GM18508 (cell line): ENCODE data around the gene HS1BP3.

Experiments
- ATAC-seq: cut with Tn5 transposase; IDR thresholded peaks from one replicate; pipeline ENCODE4 v1.9.1; 2021; ENCODE audit warnings: moderate number of reproducible peaks; ENCODE audit not compliant: insufficient read depth, unreplicated experiment

The HS1BP3 gene

DNA sequence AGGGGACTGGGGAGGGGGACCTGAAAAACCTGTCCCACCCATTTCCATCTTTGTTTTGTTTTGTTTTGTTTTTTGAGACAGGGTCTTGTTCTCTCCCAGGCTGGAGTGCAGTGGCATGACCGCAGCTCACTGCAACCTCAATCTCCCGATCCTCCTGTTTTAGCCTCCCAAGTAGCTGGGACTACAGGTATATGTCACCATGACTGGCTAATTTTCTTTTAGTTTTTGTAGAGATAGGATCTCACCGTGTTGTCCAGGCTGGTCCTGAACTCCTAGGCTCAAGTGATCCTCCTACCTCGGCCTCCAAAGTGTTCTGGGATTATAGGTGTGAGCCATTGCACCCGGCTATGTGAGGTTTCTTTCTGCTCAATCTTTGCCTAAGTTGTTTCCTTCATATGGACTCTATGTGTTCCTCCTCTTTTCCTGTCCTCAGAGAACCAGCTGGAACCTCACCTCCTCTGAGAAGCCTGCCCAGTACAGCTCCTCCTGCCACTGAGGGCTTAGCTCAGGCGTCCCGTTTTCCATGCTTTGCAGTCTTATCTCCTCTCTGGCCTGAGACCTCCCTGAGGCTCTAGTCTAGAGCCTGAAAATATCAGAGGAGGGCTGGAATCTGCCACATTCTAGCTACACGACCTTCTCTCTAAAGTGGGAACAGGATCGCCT, 74.8 kb downstream of the HS1BP3 start:
- no peak for ATAC-seq

DNA sequence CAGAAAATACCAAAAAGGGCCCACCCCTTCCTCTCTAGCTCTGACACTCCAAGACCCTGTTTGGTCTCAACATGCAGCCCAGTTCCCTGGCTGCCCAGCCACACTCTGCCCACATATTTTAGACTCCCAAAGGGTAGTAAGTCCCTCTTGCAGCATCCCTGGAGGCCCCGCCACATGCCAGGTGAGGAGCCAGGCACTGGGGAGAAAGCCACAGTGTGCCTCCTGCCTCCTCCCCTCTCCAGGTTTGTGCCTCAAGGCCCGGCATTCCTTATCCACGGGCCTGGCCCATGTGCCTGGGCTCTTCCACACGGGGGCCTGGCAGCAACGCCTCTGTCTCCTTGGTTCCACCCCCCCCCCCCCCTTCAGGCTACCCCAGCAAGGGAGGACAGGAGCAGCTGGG, 75.5 kb downstream of the HS1BP3 start:
- ATAC-seq, result no peak

DNA sequence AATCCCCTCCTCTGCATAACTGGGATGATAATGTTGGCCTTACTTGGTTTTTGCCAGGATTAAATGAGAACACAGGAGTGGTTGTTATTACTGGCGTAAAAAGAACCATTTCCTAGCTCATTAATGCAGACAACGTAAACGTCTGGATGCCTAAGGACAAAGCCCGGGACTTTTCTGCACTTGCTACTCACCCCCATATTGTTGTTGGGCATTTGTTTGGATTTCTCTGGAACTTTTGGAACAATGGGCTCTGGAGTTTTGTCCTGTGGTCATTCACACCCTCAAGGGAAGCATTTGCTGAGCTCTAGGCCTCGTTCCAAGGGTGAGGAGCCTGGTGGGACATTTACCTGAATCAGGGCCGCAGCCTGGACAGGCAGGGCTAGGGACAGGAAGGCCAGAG, 76.0 kb downstream of the HS1BP3 start:
- no peak for ATAC-seq

DNA sequence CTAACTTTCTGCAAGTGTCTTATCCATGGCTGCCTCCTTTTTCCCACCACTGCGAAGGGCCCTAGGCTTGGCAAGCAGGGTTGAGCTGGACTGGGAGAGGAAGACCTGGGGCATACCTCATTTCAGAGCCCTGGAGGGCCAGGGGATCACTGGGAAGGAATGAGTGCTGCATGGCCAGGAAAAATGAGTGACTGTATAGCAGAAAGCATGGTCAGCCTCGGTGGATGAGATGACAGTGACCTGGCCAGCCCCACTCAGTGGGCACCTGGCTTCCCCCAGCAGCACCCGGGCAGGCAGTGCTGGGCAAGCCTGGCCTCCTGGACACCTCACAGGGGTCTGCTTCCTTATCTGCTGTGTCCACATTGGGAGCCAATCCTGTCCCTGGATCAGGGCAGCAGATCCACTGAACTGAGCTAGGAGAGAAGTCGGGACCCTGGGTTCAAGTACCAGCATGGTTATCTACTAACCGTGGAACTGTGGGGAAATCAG, 76.4 kb downstream of the HS1BP3 start:
- ATAC-seq, result no peak

DNA sequence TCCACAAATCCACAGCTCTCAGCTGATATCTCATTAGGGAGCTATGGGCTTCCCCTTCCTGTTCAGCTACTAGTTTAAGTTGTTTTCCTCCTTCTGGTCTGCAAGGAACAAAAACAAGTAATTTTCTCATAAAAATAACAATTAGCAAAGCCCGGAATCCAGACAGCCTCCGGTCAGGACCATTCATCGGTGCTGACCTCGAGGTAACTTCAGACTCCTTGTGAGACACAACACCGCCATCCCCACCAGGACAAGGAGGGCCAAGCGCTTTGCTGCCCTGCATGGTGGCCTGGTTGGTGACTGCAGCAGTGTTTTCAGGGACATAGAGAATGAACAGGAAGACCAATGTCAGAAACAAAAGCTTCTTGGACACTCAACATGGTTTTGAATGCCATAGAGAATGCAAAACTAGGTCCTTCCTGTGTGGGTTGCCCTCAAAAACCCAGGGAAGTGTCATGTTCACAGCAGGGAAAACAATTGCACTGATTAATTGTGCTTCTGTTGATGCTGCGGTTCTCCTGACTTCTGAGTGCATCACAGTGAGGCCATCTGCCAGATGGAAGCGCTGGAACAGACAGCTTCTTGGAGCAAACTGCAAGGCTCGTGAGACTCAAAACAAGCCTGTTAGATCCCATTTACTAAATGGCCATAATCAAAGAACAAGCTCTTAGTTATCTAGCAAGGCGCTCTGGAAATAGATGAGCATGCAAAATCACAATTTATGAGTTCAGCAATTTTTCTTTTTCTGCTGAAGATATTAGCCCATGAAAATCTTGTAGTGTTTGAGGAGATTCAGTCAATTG, 77.1 kb downstream of the HS1BP3 start:
- ATAC-seq, result no peak

DNA sequence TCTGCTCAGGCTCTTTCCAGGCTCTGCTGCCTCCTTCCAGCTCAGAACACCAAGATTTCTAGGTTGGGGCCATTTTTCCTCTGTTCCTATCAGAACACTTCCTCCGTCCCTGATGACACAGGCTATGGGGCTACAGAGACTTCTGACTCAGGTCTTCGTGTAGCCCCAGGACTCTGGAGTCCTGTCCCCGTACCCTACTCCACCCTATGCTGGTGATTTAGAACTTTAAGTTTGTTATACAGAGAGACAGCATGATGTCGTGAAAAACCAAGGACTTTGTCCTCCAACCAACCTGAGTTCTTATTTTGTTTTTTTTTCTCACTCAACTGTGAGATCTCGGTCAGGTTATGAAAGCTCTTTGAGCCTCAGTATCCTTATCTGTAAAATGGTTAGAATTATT, 78.7 kb downstream of the HS1BP3 start:
- ATAC-seq, result no peak

DNA sequence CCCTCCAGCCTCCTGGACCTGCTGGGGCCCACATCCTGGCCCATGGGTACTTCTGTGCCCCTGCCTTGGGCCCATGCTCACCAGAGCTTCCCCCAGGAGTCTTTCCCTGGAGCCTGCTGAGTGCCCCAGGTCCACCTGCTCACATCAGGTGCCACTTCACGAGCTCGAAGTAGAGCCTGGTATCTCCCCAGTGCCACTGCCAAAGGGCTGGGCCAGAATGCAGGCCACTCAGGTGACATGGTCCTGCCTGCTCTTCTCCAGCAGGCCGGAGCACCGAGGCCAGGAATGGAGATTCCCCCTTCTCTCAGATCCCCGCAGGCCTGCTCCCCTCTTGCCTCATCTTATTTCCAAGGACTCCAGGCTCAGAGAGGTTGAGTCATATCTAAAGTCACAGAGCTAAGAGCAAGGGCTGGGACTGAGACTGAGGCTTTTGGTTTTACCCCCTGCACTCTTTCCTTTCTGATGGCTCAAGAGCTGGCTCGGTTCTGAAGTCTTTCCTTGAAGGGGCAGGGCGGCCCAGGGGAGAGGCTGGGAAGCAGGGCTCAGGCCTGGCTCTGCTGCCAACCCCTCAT, 79.2 kb downstream of the HS1BP3 start:
- no peak for ATAC-seq

DNA sequence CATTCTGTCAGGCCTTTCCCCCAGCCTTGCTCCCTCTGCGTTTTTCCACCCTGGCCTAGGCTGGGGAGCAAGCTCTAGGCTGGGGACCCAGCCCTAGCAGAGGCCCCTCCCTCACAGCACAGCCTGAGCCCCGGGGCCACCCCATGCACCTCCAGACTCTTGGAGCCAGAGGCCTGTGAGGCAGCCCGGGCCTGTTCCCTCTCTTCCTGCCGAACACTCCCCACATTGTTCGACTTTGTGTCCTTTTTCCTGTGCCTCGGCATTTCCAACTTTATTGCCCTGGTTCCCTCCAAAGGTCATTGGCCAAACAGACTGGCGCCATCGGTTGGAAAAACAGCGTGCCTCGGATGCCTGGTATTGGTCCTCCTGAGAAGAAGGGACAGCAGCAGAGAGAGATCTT, 79.7 kb downstream of the HS1BP3 start:
- ATAC-seq, result no peak

DNA sequence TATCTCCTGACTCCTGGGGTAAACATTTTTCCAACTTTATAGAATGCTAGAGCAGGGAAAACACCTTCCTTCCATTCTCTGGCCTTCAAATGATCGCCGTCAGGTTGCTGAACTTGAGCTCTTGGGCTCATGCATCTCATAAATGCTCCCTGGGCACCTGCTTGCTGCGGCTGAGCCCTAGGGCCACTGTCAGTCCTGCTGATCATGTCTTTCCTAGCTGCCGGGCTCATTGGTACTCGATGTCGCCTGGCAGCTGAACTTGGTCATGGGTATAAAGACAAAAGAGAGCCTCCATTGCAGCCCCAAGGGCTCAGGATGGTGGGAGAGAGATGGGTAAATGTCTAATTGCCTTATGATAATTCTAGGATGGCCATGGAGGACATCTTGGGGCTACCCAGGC, 80.6 kb downstream of the HS1BP3 start:
- no peak for ATAC-seq

DNA sequence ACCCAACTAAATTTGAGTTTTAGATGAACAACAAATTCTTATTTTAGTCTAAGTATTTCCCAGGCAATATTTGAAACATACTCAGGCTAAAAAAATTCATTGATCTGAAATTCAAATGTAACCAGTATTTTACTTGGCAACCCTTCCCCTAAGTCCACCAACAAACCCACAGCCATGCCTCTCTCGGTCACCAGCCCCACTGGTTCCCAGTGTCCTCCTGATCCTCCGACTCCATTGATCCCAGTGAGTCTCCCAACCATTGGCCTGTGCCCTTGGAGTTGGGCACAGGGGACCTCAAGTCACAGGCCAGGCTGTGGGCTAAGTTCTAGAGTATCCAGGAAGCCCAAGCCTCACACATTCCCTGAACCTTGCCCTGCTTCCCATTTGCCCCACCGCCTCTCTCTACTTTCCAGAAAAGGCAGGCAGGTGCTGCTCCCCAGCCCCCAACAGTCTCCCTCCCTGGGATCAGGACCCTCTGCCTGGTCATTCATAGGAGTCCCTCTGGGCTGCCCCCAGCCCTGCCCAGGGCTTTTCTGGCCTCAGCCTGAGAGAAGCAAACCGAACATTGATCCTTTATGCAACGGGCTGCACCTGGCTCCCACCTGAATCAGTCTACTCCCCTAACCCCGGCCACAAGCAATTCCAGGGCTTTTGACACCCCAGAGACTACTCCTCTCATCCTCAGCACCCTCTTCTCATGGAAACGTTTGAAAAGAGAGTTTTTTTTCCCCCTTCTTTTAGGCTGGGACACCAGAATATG, 81.3 kb downstream of the HS1BP3 start:
- no peak for ATAC-seq

DNA sequence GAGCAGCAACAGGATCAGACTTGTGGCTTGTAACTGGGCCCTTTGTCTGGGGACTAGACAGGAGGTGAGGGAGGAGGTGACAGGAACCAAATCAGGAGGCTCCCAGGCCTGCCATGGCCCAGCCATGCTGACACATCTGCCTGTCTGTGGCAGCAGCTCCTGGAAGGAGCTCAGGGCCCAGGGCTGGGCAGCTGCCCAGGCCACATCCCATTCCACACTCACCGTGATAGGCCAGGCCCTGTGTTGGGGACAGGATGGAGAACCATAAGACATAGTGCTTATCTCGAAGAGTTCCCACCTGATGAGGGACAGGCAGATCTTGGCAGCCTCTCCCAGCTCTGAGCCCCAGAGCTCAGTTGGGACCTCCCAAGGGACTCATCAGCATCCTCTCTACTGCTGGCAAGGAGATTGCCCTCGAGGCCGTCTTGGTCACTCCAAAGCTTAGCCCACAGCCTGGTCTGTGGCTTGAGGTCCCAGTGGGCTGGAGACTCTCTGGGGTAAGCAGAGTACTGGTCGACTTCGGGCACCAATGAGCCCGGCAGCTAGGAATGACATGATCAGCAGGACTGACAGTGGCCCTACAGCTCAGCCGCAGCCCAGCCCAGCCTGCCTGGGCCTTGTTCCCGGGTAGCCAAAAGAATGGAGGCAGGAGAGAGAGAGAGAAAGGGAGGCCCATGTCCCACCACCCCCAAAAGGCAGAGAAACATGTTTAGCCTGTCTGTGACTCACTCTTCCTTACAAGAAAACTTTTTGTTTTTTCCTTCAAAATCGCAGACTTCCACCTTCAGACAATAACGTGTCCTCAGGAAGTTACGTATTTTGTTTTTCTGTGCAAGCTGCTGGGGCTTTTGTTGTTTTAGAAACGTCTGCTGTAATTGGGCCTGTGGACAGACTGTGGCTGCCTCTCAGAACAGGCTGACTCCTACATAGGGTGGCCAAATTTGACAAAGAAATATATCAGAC, 82.1 kb downstream of the HS1BP3 start:
- no peak for ATAC-seq

DNA sequence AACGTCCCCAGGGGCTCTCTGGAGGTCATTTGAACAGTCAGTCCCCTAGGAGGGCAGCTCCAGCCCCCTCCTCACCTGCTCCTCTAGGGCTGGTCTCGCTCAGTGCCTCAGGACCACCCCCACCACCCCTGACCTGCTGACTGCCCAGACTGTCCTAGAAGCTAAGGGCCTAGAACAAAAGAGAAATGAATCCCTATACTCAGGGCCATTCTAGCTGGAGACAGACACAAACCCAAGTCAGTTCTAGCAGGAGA, 83.0 kb downstream of the HS1BP3 start:
- no peak for ATAC-seq
